GM18858 (cell line): Measurements from ENCODE around the gene CTBP1.

Experiments used
- ATAC-seq: cut with Tn5 transposase; IDR thresholded peaks from one replicate; pipeline ENCODE4 v1.9.1; 2021; ENCODE audit not compliant: unreplicated experiment

CTBP1 gene

DNA sequence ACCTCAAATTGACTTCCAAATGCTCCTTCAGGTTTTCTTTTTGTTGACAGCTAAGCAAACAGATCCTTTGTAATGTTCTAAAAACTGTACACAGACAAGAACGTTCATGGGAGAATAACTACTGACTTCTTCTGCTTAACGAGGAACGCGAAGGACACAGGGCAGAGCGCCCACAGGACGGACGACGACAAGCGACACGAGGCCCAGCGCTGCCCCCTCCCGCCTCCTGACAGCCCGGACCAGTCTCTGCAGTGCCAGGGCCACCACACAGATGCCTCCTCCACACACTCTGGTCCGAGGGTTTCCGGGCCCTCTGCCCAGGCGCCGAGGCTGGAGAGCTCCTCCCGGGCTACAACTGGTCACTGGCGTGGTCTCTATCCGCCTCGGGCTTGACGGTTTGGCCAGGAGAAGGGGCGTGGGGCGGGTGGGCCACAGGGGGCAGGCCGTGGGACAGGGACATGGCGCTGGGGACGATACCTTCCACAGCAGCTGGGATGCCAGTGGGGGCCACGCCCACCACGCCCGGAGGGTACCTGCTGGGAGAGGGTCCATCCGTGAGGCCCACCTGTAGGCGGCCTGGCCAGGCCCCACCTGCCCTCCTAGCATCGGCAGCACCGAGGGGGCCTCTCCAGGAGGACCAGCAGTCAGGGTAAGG, 36.9 kb downstream of the CTBP1 start:
- ATAC-seq, result no peak

DNA sequence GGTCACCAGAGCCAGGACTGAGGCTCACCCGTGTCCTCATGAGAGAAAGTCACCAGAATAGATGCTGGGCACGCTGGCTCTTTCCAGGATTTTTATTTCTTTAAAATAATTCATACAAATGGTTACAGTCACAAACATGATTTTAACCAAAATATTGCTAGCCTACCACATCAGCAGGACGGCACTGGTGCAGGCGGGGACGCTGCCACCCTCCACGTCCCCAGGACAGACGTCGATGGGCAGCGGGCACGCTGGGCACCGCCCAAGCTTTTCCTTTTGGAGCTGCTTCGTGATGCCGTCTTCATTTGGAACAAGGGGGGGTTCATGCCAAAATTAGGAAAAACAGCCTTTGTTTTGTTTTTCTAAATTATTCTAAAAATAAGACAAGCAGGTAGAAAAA, 37.6 kb downstream of the CTBP1 start:
- no peak for ATAC-seq

DNA sequence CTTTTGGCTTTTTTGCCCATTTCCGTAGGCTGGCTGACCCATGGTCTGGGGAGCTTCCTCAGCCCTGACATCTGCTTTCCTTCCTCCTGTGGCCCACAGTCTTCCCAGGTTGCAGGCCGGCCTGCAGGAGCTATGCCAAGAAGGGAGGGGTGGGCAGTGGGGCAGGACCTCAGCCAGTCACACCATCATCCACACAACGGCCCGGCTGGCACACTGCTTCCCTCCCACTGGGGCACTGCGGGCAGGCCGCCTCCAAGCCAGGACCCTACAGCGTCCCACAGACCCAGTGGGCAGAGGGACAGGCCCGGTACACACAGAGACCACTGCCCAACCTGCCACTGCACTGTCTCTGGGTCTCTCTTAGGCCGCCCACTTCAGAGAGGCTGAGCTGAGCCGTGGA, 38.0 kb downstream of the CTBP1 start:
- no peak for ATAC-seq

DNA sequence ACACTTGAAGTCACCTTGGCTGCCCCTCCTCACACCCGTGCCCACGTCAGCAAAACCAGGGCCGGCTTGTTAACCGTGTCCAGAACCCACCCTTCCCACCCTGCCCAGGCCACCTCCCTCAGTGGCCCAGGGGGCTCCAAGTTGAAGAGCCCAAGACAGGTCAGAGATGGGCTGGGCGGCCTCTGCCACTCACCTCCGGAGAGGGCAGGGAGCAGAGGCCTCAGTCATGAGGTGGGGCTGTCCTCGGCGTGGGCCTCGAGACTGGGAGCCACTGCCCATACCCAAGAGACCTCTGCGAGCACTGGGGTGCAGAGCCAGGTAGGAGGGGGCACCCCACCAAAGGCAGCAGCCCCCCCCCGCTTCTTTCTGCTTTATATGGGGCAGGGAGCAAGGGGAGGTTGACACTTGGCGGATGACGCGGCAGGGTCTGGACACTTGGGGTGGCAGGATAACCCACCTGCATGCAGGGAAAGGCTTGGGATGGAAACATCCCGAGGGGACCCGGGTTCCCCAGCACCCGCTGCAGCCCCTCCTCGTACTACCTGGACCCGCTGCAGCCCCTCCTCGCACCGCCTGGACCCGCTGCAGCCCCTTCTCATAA, 38.6 kb downstream of the CTBP1 start:
- no peak for ATAC-seq

DNA sequence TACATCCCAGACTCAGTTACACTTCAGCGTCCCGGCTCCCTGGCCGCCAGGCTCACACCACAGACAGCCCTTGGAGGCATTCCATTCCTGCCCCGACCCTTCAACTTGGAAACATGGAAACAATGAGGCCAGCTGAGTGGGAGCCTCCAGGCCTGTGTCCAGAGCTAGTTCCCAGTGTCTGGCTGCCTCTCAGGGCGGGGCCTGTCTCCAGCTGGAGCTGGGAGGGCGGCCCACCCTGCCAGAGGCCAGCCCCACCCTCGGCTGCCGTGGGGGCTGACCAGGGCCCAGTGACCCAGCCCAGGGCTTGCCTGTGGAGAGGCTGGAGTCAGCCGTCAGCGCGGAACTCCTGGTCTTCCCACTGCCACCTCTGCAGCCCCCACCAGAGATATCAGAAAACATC, 39.1 kb downstream of the CTBP1 start:
- no peak for ATAC-seq

DNA sequence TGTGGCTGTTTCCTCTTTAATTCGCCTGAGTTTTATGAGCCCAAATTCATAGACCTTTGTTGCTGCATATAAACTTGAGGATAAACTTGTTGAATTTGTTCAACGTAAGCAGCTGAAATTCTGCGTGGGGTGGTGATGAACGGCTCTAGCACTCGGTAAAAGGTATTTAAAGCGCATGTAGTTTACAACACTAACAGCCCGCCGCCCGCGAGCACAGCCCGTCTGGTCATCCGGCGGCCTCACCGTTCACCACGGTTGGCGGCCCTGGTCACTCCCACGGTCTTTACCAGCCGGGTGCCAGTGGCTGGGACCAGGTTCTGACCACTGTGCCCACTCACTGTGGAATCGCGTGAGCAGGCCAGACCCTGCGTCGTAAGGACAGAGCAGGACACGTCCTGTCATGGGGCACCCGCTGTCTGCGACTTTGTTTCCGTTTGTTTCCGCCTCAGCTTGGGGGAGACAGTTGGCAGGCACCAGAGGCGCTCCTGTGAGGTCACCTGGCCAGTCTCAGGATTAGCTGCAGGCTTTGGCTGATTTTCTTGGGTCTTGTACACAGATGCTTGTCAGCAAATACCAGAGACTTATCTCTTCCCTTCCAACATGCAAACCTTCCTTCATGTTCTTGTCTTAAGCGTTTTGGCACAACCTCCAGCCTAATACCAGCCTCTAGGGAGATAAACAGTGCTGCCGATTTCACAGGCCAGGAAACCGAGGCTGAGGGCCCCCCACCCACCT, 39.8 kb downstream of the CTBP1 start:
- ATAC-seq, result no peak

DNA sequence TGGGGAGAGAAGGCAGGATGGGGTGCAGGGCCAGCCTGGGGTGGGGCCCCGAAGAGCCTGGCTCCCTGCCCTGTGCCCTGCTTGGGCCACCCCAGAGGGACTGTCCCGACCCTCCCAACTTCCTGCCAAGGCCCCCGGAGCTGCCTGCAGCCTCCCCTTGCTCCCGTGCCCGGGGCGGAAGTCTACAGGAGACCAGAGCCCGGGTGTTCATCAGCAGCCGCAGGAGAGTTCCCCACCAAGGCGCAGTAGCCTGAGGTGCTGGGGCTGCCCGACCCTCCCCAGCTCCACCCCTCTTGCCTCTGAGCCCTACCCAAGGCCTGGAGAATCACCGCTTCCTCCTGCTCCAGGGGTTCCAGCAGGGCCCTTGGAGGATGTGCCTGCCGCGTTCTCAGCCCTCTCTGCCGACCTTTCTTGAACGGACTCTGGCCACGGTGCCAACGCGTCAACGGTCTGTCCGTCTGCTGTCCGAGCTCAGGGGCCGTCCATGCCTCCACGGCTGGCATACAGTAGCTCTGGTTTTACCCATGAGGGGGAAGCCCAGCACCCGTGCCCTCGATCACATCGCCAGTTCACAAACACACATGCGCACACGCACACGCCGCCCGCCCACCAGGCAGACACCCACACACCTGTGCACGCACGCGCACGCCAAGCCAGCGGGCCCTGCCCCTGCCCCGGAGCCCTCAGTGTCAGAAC, 40.5 kb downstream of the CTBP1 start:
- no peak for ATAC-seq

DNA sequence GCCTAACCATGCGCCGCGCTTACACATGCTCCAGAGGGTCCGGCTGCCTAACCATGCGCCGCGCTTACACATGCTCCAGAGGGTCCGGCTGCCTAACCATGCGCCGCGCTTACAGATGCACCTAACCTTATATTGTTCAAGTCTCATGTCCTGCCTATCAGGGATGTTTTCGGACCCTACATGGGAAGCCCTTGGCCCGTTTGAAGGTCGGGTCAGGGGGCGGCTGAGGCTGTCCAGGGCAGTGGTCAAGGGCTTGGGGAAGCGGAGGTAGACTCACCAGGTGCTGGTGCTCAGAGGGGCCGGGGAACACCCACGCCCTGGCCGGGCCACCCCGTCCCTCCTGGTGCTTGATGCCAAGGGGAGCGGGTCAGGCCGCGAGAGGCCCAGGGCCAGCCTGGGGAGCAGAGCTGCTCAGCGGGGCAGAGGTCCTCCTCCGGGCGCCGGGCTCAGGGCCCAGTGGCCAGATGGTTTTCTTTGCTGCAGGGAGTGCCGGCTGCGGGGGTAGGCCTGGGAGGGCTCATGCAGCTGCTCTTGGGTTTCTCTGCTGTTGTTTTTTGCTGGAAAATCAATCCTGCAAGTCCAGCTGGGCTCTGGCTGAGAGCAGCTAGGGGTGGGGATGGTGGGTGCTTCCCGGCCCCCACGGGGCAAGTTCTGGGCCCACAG, 41.2 kb downstream of the CTBP1 start:
- ATAC-seq, result no peak

DNA sequence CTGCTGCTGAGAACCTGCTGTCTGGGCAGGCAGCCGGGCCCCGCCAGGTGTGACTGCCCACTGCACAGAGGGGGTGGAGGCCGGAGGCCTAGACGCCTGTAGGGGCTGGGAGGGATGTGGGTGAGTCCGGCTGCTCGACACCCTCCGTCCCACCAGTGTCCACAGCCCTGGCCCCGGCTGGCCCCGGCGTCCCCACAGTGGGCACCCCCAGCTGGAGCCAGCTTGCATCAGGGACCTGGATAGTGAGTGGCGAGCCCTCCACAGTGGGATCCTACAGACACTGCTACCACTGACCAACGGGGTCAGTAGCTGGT, 41.8 kb downstream of the CTBP1 start:
- ATAC-seq, result no peak

DNA sequence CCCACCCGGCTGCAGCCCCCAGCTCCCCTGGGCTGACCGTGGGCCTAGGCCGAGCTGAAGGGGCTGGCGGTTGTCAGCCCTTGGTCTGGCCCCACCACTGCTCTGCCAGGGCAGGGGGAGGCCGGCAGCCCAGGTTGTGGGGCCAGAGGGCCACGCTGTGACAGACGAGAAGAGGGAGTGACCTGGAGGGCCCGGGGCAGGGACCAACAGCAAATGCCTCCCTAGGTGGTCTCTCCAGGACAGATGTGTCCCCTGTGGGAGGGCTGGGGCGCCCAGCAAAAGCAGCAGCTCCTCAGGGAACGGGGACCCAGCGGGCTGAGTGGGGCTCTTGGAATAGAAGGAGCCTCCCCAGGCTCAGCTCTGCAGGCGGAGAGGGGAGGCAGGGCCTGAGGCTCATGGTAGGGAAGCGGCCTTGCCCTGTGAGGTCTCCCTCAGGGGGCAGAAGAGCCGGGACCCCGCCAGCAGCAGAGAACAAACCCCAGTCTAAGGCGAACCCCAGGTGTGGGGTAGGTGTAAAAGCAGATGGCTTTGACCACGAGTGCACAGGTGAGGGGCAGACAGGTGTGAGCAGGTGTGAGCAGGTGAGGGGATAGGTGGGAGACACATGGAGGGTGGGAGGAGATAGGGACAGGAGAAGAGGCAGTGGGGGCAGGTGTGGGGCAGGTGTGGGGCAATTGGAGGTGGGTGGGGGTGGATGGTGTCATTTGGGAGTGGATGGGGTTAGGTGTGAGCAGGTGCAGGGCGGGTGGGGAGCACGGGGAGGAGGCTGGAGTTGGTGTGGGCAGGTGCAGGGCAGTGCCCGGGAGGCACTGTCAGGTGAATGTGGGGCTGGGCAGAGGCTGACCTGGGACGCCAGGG, 42.4 kb downstream of the CTBP1 start:
- ATAC-seq, result no peak

DNA sequence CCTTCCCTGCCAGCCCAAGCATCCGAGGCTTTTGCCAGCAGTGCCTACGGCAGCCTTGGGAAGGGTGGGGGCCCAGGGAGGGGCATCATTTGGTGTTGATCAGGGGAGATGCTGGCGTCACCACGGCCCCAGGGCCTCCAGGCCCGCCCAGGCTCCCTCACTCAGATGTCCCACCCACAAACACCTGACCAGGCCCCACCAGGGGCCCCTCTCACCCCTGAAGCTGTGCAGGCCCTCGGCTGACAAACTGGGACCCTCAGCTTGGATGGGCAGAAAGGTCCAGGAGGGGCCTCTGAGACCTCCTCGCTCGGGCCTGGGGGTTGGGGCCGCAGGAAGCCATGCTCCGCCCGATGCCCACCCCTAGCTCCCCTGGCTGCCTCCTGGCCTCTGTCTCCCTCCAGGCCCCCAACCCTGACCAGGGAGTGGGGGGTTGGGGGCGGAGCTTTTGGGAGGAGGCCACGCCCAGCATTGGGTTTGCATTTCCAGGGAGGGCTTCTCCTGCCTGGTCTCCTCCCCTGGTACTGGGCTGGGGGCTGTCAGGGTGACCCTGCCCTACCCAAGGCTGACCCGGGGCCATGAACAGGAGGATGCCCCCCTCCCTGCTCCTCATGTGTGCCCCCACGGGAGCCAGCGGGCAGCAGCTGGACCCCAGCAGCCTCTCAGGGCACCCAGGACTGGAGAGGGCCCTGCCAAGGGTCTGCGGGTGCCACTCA, 43.2 kb downstream of the CTBP1 start:
- no peak for ATAC-seq

DNA sequence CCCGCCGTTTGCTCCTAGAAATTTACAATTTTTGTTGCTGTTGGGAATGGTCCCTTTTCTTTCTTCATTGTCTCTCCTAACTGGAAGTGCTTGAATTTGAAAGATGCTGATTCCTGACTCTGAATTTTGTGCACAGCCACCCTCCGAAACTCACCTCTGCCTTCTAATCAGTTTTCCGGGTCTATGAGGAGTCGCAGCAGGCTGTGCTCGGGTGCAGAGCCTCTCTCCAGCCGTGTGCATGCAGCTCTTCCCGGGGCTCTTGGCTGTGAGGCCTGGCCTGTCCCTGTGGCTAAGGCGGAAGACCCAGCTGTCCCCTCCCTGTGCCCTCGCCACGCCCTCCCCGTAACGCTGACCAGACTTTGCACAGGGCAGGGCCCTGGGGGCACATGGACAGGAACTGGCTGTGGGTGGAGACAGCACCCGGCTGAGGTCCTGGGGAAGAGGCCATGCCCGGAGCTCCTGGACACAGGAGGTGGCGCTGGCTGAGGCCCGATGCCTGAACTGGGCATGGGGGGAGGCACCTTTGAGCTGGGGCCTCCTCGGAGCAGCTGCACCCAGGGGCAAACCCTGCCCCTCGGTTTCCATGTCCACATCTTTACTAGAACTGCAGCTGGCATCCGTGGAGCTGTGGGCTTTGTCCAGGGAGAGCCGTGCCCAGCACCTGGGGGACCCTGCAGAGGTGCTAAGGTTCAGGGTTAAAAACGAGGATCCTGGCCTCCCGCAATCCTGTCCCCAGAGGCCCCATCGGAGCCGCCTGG, 43.9 kb downstream of the CTBP1 start:
- ATAC-seq, result no peak

DNA sequence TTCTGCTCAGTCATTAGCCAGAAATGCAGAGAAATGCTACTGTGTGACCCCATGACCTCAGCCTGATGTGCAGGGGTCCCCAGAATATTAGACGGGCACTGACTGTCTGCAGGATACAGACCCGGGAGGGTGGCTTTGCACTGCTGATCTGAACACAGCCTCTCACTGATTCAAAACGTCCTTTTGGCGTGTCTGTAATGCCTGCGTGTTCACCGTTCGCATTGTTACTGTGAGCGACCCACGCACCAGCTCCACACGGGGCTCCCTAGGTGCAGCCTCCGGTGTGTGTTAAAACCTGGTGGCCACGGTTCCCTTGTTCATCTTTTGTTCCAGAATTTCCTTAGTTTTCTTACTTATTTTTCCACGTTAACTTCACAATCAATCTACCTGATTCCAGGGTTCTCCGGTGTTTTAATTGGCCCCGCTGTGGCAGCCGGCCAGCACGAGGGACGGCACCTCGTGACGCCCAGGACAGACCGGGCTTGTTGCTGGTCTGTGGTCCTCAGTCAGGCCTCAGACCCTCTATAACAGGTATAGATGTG, 44.6 kb downstream of the CTBP1 start:
- ATAC-seq, result no peak

DNA sequence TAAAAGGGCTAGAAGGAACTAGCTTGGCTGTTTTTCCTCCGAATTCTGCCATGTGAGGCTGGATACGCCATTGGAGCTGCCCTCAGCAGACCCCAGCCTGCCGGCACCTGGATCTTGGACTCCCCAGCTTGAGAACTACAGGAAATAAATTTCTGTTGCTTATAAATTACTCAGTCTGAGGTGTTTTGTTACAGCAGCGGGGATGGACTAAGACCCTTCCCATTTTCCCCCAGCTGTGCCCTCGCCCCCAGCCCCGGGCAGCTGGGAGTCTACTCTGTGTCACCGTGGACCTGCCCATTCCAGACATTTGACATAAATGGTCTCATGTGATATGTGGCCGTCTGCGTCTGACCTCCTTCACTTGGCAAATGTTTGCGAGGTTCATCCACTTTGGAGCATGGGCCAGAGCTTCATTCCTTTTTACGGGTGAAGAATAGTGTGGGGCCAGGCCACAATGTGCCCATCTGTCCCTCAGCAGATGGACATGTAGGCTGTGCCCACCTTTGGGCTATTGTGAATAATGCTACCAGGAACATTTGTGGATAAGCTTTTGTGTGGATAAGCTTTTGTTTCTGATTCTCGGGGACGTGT, 45.8 kb downstream of the CTBP1 start:
- ATAC-seq, result no peak

DNA sequence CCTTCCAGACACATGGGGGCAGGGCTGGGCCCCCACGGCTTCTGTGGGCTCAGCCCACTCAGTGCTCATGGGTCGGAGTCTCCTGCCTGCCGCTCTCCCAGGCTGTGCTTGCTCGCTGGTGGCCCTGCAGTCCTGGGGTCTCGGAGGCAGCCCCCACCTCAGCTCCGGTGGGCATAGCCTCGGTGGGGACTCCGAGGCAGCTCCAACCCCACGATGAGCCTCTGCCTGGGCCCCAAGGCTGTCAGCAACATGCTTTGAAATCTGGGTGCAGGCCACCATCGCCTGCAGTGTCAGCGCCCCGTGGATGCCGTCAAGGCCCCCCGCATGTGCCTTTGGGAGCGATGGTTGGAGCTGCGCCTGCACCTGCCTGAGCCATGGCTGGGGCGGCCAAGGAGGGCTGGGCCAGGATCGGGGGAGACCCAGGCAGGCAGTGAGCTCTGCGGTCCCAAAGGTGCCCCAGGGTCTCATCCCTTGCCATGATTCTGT, 46.4 kb downstream of the CTBP1 start:
- ATAC-seq, result no peak

DNA sequence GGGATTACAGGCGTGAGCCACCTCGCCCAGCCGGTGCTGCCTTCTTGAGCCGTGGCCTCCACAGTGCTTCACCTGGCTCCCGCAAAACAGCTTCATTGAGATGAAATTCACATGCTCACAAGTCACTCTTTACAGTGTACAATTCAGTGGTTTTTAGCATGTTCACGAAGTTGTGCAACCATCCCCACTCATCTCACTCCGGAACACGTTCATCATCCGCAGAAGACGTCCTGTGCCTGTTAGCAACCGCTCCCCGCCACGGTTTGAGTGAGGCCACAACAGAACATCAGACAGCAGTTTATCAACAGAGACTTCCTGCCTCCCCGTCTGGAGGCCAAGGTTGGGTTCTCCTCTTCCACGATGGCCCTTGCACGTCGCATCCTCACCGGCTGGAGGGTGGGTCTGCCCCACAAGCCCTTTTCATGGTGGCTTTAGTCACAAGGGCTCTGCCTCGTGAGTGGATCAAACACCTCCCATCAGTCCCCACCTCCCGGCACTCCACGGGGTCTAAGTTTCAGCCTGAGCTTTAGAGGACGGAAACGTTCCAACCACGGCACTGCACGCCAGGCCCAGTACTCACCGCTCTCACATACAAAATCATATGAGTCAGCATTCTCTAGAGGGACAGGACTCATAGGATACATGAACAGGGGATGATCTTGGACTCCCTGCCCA, 46.9 kb downstream of the CTBP1 start:
- no peak for ATAC-seq

DNA sequence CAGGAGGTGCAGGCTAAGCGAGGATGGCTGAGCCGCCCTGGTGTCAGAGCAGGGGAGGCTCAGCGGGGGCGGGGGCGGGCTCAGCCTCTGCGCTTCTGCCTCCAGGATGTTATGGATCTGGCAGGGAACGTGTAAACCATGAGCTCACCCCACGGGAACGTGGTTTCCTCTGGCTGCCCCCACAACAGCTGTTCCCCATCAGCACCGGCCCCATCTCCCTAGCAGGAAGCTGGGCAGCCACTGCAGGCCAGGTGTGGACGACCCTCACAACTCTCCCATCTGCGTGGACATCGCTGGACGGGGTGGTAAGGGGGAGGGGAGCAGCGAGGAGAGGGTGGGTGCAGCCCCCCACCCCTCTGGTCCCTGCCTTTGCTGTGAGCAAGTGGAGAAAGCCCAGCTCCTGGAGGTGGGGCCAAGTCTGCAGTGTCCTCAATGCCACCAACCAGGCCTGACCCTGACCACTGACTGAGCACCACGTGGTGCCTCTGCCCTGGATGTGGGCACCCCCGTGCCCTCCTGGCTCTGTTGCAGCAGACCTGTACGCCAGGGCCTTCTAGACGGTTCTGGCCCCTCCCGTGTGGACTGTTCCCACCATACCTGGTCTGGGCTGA, 48.4 kb downstream of the CTBP1 start:
- no peak for ATAC-seq
